ENCODE data around the gene SLC39A5.

- TF ChIP-seq CTCF (conservative IDR thresholded peaks at IDR 0.05 in 1 of 2, IDR thresholded peaks at IDR 0.05 in 1 of 2; ENCODE audit: extremely low read depth in 1 of 2, insufficient read depth in 1 of 2, low read depth in 1 of 2, low read length in 2 of 2) (no peak), EZH2 (IDR thresholded peaks at IDR 0.05; ENCODE audit: borderline replicate concordance, low read length) (no peak)
Measured at GRCh38 chr12:56248711-56249110, 18.9 kb downstream of the SLC39A5 start.
